ENCODE measurements around the gene SAMD4A.

SAMD4A gene

GRCh38 chr14:54708982-54709381, 142.1 kb downstream of the SAMD4A start:
- DNase-seq (ENCODE audit: extremely low spot score), result no peak
- POLR2A ChIA-PET, result no interaction called here
- CTCF ChIA-PET, result no interaction called here
- no peak for TF ChIP-seq ZNF384 (IDR thresholded peaks at IDR 0.05)
- TF ChIP-seq TARDBP (IDR thresholded peaks at IDR 0.05), result no peak
- no peak for TF ChIP-seq CTBP1 (IDR thresholded peaks at IDR 0.05; ENCODE audit: borderline replicate concordance)
- TF ChIP-seq HDGF (IDR thresholded peaks at IDR 0.05; ENCODE audit: borderline replicate concordance), result no peak

DNA sequence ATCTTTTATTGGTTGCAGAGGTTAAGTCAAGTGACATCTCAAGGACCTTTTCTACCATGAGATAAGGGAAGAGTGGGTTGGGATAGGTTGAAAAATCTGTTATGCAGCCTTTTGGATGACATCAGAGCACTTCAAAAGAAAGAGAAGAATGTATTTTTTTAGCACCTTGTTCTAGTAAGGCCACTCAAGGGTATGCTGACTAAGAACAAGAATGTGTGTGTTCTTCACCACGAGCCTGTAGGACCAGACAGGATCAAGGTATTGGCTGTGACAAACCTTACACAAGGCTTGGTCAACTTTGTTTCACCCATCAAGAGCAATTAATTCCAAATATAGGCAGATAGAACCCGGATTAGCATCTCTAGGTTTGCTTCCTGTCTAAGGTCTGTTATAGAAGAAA, 142.5 kb downstream of the SAMD4A start:
- CTCF ChIA-PET, result no interaction called here
- no peak for DNase-seq (ENCODE audit: extremely low spot score)
- POLR2A ChIA-PET, result no interaction called here
- TF ChIP-seq TARDBP (IDR thresholded peaks at IDR 0.05) (no peak), ARNT (IDR thresholded peaks at IDR 0.05) (no peak), BHLHE40 (IDR thresholded peaks at IDR 0.05; ENCODE audit: borderline replicate concordance) (no peak), SUZ12 (IDR thresholded peaks at IDR 0.05) (no peak)

- DNase-seq (ENCODE audit: extremely low spot score), result no peak
- TF ChIP-seq L3MBTL2 (conservative IDR thresholded peaks at IDR 0.05) (no peak), FOXM1 (IDR thresholded peaks at IDR 0.05; ENCODE audit: borderline replicate concordance) (no peak), LEF1 (IDR thresholded peaks at IDR 0.05; ENCODE audit: borderline replicate concordance) (no peak)
- CTCF ChIA-PET, result no interaction called here
- POLR2A ChIA-PET, result no interaction called here
Measured at GRCh38 chr14:54709867-54710266, 142.9 kb downstream of the SAMD4A start.

DNA sequence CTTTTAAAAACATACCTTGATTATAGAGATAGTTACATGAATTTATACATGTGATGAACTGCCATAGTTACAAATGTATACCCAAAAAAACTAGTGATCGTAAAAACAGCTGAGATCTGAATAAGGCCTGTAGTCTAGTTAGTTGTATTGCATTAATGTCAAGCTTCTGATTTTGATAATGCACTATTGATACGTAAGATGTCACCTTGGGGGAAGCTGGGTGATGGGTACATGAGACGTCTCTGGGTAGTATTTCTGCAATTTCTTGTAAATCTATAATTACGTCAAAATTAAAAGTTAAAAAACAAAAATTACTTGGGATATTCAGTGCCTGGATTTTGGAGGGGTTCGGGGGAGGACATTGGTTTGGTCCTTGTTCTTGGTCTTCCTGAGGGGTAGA, 144.4 kb downstream of the SAMD4A start:
- TF ChIP-seq HDGF (IDR thresholded peaks at IDR 0.05; ENCODE audit: borderline replicate concordance) (no peak), ARNT (IDR thresholded peaks at IDR 0.05) (no peak), FOXK2 (IDR thresholded peaks at IDR 0.05) (no peak), ELF4 (IDR thresholded peaks at IDR 0.05) (no peak), CTBP1 (IDR thresholded peaks at IDR 0.05; ENCODE audit: borderline replicate concordance) (no peak), SUZ12 (IDR thresholded peaks at IDR 0.05) (no peak), BHLHE40 (IDR thresholded peaks at IDR 0.05; ENCODE audit: borderline replicate concordance) (no peak), L3MBTL2 (conservative IDR thresholded peaks at IDR 0.05) (no peak), TARDBP (IDR thresholded peaks at IDR 0.05) (no peak), ZNF384 (IDR thresholded peaks at IDR 0.05) (no peak), SP1 (IDR thresholded peaks at IDR 0.05) (no peak), LEF1 (IDR thresholded peaks at IDR 0.05; ENCODE audit: borderline replicate concordance) (no peak), NFRKB (IDR thresholded peaks at IDR 0.05) (no peak), FOXA1 (IDR thresholded peaks at IDR 0.05) (no peak), FOXM1 (IDR thresholded peaks at IDR 0.05; ENCODE audit: borderline replicate concordance) (no peak), PKNOX1 (IDR thresholded peaks at IDR 0.05) (no peak)
- ChIA-PET CTCF (interaction anchor here (1.0 kb wide), 1 partner anchor 62 kb away, joined by 3 read pairs; no protein-coding TSS in a partner anchor), POLR2A (no interaction called here)

GRCh38 chr14:54711812-54712464, 145.0 kb downstream of the SAMD4A start:
- POLR2A ChIA-PET, result no interaction called here
- TF ChIP-seq LEF1 (IDR thresholded peaks at IDR 0.05; ENCODE audit: borderline replicate concordance), result no peak
- no peak for TF ChIP-seq ARNT (IDR thresholded peaks at IDR 0.05)
- TF ChIP-seq ELF4 (IDR thresholded peaks at IDR 0.05), result no peak
- no peak for TF ChIP-seq TARDBP (IDR thresholded peaks at IDR 0.05)
- TF ChIP-seq CTBP1 (IDR thresholded peaks at IDR 0.05; ENCODE audit: borderline replicate concordance), result no peak
- TF ChIP-seq SP1 (IDR thresholded peaks at IDR 0.05), result no peak
- no peak for TF ChIP-seq FOXM1 (IDR thresholded peaks at IDR 0.05; ENCODE audit: borderline replicate concordance)
- no peak for TF ChIP-seq SUZ12 (IDR thresholded peaks at IDR 0.05)
- no peak for TF ChIP-seq L3MBTL2 (conservative IDR thresholded peaks at IDR 0.05)
- TF ChIP-seq FOXA1 (IDR thresholded peaks at IDR 0.05), result no peak
- no peak for TF ChIP-seq ZNF384 (IDR thresholded peaks at IDR 0.05)
- no peak for TF ChIP-seq NFRKB (IDR thresholded peaks at IDR 0.05)
- no peak for TF ChIP-seq BHLHE40 (IDR thresholded peaks at IDR 0.05; ENCODE audit: borderline replicate concordance)
- TF ChIP-seq HDGF (IDR thresholded peaks at IDR 0.05; ENCODE audit: borderline replicate concordance), result no peak
- TF ChIP-seq PKNOX1 (IDR thresholded peaks at IDR 0.05), result no peak
- no peak for TF ChIP-seq FOXK2 (IDR thresholded peaks at IDR 0.05)
- CTCF ChIA-PET, result interaction anchor here (0.5 kb wide), 1 partner anchor 11 kb away, joined by 6 read pairs; no protein-coding TSS in a partner anchor
- no peak for DNase-seq (ENCODE audit: extremely low spot score)

More for the DNA sequence above, 144.4 kb downstream of the SAMD4A start:
- DNase-seq (ENCODE audit: extremely low spot score), result no peak

- DNase-seq (ENCODE audit: extremely low spot score), result no peak
- ChIA-PET CTCF (interaction anchor here (0.5 kb wide), 1 partner anchor 12 kb away, joined by 6 read pairs; no protein-coding TSS in a partner anchor), POLR2A (no interaction called here)
- TF ChIP-seq CTBP1 (IDR thresholded peaks at IDR 0.05; ENCODE audit: borderline replicate concordance) (no peak), ZNF384 (IDR thresholded peaks at IDR 0.05) (no peak), FOXM1 (IDR thresholded peaks at IDR 0.05; ENCODE audit: borderline replicate concordance) (no peak), HDGF (IDR thresholded peaks at IDR 0.05; ENCODE audit: borderline replicate concordance) (no peak), NFRKB (IDR thresholded peaks at IDR 0.05) (no peak), SP1 (IDR thresholded peaks at IDR 0.05) (no peak), SUZ12 (IDR thresholded peaks at IDR 0.05) (no peak), L3MBTL2 (conservative IDR thresholded peaks at IDR 0.05) (no peak), ELF4 (IDR thresholded peaks at IDR 0.05) (no peak), TARDBP (IDR thresholded peaks at IDR 0.05) (no peak), ARNT (IDR thresholded peaks at IDR 0.05) (no peak), LEF1 (IDR thresholded peaks at IDR 0.05; ENCODE audit: borderline replicate concordance) (no peak), FOXK2 (IDR thresholded peaks at IDR 0.05) (no peak), BHLHE40 (IDR thresholded peaks at IDR 0.05; ENCODE audit: borderline replicate concordance) (no peak), FOXA1 (IDR thresholded peaks at IDR 0.05) (no peak), PKNOX1 (IDR thresholded peaks at IDR 0.05) (no peak)
Measured at GRCh38 chr14:54712465-54713200, 145.7 kb downstream of the SAMD4A start.

All from HEK293T (cell line).